Caco-2 (cell line): ENCODE results near the gene ABI3. TPM values are rescaled to one million over a fixed set of nuclear protein-coding genes. Genes with fewer than 3 reads are reported as not detected.

Experiments
- BruUV-seq: library from RNA; stranded (reverse); fragments of 400-500 nt; replicated peaks from 2 replicates; lab custom pipeline; 2021; lab: Mats Ljungman, UMichigan
- CTCF ChIA-PET: fragments of 300-600 bp; sonication (Branson Sonifier 250); formaldehyde crosslinking; loops from one replicate; lab custom pipeline; 2022; ENCODE audit warnings: antibody characterized with exemption; lab: Charles Lee
- POLR2A ChIA-PET: fragments of 300-600 bp; sonication (Branson Sonifier 250); formaldehyde crosslinking; loops from one replicate; lab custom pipeline; 2022; ENCODE audit warnings: antibody characterized with exemption; lab: Charles Lee
- DNase-seq, 2 experiments: peaks; one replicate each; pipeline versions ENCODE4 v3.0.0 to v3.0.0-alpha.2; 2020 to 2022
- H3K27me3 ChIP-seq: replicated peaks from 2 replicates; pipeline ENCODE4 v1.6.0; 2011; ENCODE audit warnings: low read length; ENCODE audit not compliant: control insufficient read depth, insufficient read depth
- H3K36me3 ChIP-seq: 2 replicates; pipeline ENCODE4 v1.5.1; 2011; ENCODE audit warnings: low read length; ENCODE audit not compliant: control insufficient read depth, insufficient read depth
- H3K4me1 ChIP-seq: fragments of 250-450 bp; sonication (Bioruptor Pico); 2 replicates; pipeline ENCODE4 v1.5.1; 2020; ENCODE audit warnings: mild to moderate bottlenecking
- H3K4me3 ChIP-seq: 2 replicates; pipeline ENCODE4 v1.5.1; 2011; ENCODE audit warnings: low read depth, mild to moderate bottlenecking, control low read depth, low read length
- H3K9me3 ChIP-seq: fragments of 250-450 bp; sonication (Bioruptor Pico); 2 replicates; pipeline ENCODE4 v1.5.1; 2020; ENCODE audit warnings: mild to moderate bottlenecking, moderate library complexity
- H3K27ac Mint-ChIP-seq: one replicate; pipeline ENCODE4 v1.8.0; 2022; ENCODE audit warnings: mixed read lengths; ENCODE audit not compliant: unreplicated experiment
- H3K27me3 Mint-ChIP-seq: one replicate; pipeline ENCODE4 v1.8.0; 2022; ENCODE audit warnings: mixed read lengths; ENCODE audit not compliant: insufficient read depth, unreplicated experiment
- H3K36me3 Mint-ChIP-seq: one replicate; pipeline ENCODE4 v1.8.0; 2022; ENCODE audit warnings: mild to moderate bottlenecking, mixed read lengths; ENCODE audit not compliant: insufficient read depth, unreplicated experiment
- H3K4me1 Mint-ChIP-seq: one replicate; pipeline ENCODE4 v1.8.0; 2022; ENCODE audit warnings: low read depth, mixed read lengths; ENCODE audit not compliant: unreplicated experiment
- H3K4me3 Mint-ChIP-seq: one replicate; pipeline ENCODE4 v1.8.0; 2022; ENCODE audit warnings: mild to moderate bottlenecking, moderate library complexity, mixed read lengths; ENCODE audit not compliant: unreplicated experiment
- H3K9me3 Mint-ChIP-seq: one replicate; pipeline ENCODE4 v1.8.0; 2022; ENCODE audit warnings: mixed read lengths; ENCODE audit not compliant: unreplicated experiment
- CTCF ChIP-seq, 2 experiments: fragments of 200-600 bp in 1 of 2; IDR thresholded peaks; 1 replicate in 1 of 2; 2 replicates in 1 of 2; pipeline versions ENCODE4 v1.5.1 to v1.8.0; 2011 to 2022; ENCODE audit warnings: antibody characterized with exemption in 1 of 2, control low read depth in 1 of 2, inconsistent platforms in 1 of 2, low read depth in 1 of 2, low read length in 1 of 2, mild to moderate bottlenecking in 1 of 2, moderate library complexity in 1 of 2; ENCODE audit not compliant: insufficient read depth in 1 of 2, severe bottlenecking in 1 of 2, unreplicated experiment in 1 of 2
- intact Hi-C: fragments of 100-400 bp; cut with micrococcal nuclease; formaldehyde crosslinking; loops from one replicate; pipeline ENCODE4 v1.10.0; 2022; ENCODE audit not compliant: unreplicated experiment
- total RNA-seq: library from RNA; stranded (reverse); gene quantifications from 2 replicates; pipeline ENCODE4 v1.2.3, GENCODE V29; 2022

The ABI3 gene
- total RNA-seq, 1 experiment from 2014 or later = not detected

GRCh38 chr17:49266233-49266632, 55.7 kb downstream of the ABI3 start:
- no peak for DNase-seq
- ChIA-PET POLR2A (no interaction called here), CTCF (no interaction called here)
- intact Hi-C loops = no loop called here
- no peaks in the 10 kb centered on the region; the same call in 1 of the 2 replicates for H3K27me3 ChIP-seq
- BruUV-seq = no TSS peak
- no peaks in the 10 kb centered on the region for H3K4me1 ChIP-seq
- Mint-ChIP-seq H3K4me3 (no peak overlapping the region), H3K4me1 (no peaks in the 10 kb centered on the region), H3K9me3 (no peaks in the 10 kb centered on the region), H3K27me3 (no peaks in the 10 kb centered on the region), H3K36me3 (no peaks in the 10 kb centered on the region), H3K27ac (no peak overlapping the region)
- no peaks in the 10 kb centered on the region for H3K9me3 ChIP-seq
- H3K36me3 ChIP-seq = no peaks in the 10 kb centered on the region
- H3K4me3 ChIP-seq = no peak overlapping the region
- no peak for TF ChIP-seq CTCF (IDR thresholded peaks at IDR 0.05; ENCODE audit: insufficient read depth in 1 of 2, low read depth in 1 of 2, low read length in 1 of 2, severe bottlenecking in 1 of 2, unreplicated experiment in 1 of 2)

GRCh38 chr17:49267912-49268311, 57.4 kb downstream of the ABI3 start:
- Mint-ChIP-seq H3K27me3 (no peaks in the 10 kb centered on the region), H3K27ac (no peak overlapping the region), H3K4me1 (no peaks in the 10 kb centered on the region), H3K9me3 (no peaks in the 10 kb centered on the region), H3K36me3 (no peaks in the 10 kb centered on the region), H3K4me3 (no peak overlapping the region)
- Histone ChIP-seq H3K4me3 (no peak overlapping the region), H3K9me3 (no peaks in the 10 kb centered on the region), H3K36me3 (no peaks in the 10 kb centered on the region), H3K4me1 (no peaks in the 10 kb centered on the region), H3K27me3 (no peaks in the 10 kb centered on the region; the same call in 1 of the 2 replicates)
- ChIA-PET CTCF (interaction anchor here (0.9 to 1.2 kb wide), 2 partner anchors 14 to 23 kb away, joined by 4 read pairs; no protein-coding TSS in a partner anchor), POLR2A (no interaction called here)
- no TSS peak for BruUV-seq
- intact Hi-C loops = no loop called here
- no peak for DNase-seq
- no peak for TF ChIP-seq CTCF (IDR thresholded peaks at IDR 0.05; ENCODE audit: insufficient read depth in 1 of 2, low read depth in 1 of 2, low read length in 1 of 2, severe bottlenecking in 1 of 2, unreplicated experiment in 1 of 2)

- Mint-ChIP-seq H3K4me3 (no peak overlapping the region), H3K27me3 (no peaks in the 10 kb centered on the region), H3K27ac (no peak overlapping the region), H3K4me1 (no peaks in the 10 kb centered on the region), H3K36me3 (no peaks in the 10 kb centered on the region), H3K9me3 (no peaks in the 10 kb centered on the region)
- POLR2A ChIA-PET = no interaction called here
- Histone ChIP-seq H3K4me1 (no peaks in the 10 kb centered on the region), H3K27me3 (no peaks in the 10 kb centered on the region; the same call in 1 of the 2 replicates), H3K36me3 (no peaks in the 10 kb centered on the region), H3K9me3 (no peaks in the 10 kb centered on the region), H3K4me3 (no peak overlapping the region)
- CTCF ChIA-PET = interaction anchor here (0.7 kb wide), 1 partner anchor 960 kb away, joined by 3 read pairs; no protein-coding TSS in a partner anchor
- TF ChIP-seq CTCF (IDR thresholded peaks at IDR 0.05; ENCODE audit: insufficient read depth in 1 of 2, low read depth in 1 of 2, low read length in 1 of 2, severe bottlenecking in 1 of 2, unreplicated experiment in 1 of 2) = no peak
- BruUV-seq = no TSS peak
- no peak for DNase-seq
- intact Hi-C loops = no loop called here
Measured at GRCh38 chr17:49269356-49269755, 58.8 kb downstream of the ABI3 start.

Other genes starting within 250 kb of the ABI3 start
- gene GIP, start 242.1 kb upstream of the ABI3 start, total RNA-seq = 0.59 and 0.63 TPM in 2 replicates
- 583 and 601 TPM in 2 replicates for gene IGF2BP1, start 213.3 kb upstream of the ABI3 start, total RNA-seq
- 1.1 and 1.3 TPM in 2 replicates for gene B4GALNT2, start 77.9 kb upstream of the ABI3 start, total RNA-seq
- not detected in 2 replicates for gene GNGT2, start 133 bp upstream of the ABI3 start, total RNA-seq
- 0.44 and 0.48 TPM in 2 replicates for gene PHOSPHO1, start 20.1 kb downstream of the ABI3 start, total RNA-seq
- gene ZNF652, start 151.5 kb downstream of the ABI3 start, total RNA-seq = 89.3 and 92.6 TPM in 2 replicates
- 761 and 848 TPM in 2 replicates for gene PHB1, start 204.2 kb downstream of the ABI3 start, total RNA-seq